HG02759 (cell line): ENCODE data around the gene SH2B3.
"Not testable (repeated sequence)": the region's sequence is repeated elsewhere in the genome, so short reads cannot be mapped to it uniquely, and the experiment has no call there.

Experiments
- ATAC-seq: cut with Tn5 transposase; IDR thresholded peaks from one replicate; pipeline ENCODE4 v1.9.1; 2021; ENCODE audit warnings: mild to moderate bottlenecking, moderate library complexity; ENCODE audit not compliant: unreplicated experiment

SH2B3 gene

DNA sequence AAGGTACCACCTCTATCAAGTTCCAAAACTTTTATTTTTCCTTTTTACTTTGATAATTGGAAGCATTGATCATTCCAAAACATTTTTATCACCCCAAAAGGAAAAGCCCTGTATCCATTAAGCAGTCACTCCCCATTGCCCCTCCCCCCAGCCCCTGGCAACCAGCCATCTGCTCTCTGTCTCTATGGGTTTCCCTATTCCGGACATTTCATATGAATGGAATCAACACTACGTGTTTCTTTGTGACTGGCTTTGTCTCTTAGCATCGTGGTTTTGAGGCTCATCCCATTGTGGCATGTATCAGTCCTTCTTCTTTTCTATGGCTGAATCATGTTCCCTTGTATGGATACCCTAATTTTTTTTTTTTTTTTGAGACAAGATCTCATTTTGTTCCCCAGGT, 18.8 kb upstream of the SH2B3 start:
- ATAC-seq = no peak

GRCh38 chr12:111387747-111388323, 17.9 kb upstream of the SH2B3 start:
- no peak for ATAC-seq

GRCh38 chr12:111389635-111390034, 16.1 kb upstream of the SH2B3 start:
- no peak for ATAC-seq

DNA sequence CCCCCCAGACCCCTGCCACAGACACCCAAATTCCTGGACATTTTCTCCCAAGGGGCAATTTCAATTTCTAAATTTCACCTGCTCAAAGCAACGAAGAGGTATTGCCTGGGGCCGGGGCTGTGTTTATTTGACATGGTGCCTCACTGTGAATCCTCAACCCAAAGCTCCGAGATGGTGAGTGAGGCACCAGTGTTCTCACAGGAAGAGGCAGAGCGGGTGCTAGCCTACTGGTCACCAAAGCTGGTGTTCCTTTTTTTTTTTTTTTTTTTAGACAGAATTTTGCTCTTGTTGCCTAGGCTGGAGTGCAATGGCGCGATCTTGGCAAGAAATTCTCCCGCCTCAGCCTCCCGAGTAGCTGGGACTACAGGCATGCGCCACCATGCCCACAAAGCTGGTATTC, 14.8 kb upstream of the SH2B3 start:
- ATAC-seq = no peak

DNA sequence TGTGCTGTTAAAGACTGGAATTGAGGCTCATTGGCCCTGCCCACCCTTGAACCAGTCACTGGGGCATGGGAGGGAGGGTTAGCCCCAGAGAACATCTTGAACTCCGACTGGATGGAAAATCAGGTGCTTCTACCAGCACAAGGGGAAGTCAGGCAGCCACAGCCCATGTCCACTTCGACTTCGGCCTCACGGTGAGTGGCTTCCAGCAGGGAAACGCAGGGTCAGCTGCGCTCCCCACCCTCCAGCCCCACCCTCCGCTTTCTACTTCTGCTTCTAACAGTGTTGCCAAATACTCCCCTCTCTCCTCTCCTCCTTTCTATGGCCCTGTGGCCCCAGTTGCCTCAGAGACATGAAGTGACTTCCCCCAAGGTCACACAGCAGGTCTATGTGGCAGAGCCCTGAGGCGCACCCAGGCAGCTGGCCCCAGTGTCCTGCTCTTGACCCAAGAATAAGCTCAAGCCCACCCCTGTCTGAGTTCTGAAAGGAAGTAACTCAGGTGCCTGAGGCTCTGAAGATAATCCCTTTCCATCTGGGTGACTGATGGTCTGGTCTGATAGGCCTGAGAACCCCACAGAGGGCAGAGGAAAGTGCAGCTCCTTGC, 11.9 kb upstream of the SH2B3 start:
- no peak for ATAC-seq

DNA sequence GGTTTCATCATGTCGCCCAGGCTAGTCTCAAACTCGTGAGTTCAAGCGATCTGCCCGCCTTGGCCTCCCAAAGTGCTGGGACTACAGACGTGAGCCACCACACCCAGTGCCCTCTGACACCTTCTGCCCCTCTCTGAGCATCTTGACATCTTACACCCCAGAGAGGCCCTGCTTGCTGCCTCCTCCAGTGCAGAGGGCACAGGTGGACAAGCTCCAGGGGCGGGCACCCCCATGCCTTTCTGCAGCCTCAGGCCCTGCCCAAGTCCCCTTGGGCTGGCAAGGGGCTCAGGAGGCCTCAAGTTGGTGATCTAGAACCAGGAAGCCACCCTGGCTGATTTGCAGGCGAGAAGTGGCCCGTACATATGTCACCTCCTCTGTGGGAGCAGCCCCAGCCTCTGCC, 11.2 kb upstream of the SH2B3 start:
- ATAC-seq = no peak

DNA sequence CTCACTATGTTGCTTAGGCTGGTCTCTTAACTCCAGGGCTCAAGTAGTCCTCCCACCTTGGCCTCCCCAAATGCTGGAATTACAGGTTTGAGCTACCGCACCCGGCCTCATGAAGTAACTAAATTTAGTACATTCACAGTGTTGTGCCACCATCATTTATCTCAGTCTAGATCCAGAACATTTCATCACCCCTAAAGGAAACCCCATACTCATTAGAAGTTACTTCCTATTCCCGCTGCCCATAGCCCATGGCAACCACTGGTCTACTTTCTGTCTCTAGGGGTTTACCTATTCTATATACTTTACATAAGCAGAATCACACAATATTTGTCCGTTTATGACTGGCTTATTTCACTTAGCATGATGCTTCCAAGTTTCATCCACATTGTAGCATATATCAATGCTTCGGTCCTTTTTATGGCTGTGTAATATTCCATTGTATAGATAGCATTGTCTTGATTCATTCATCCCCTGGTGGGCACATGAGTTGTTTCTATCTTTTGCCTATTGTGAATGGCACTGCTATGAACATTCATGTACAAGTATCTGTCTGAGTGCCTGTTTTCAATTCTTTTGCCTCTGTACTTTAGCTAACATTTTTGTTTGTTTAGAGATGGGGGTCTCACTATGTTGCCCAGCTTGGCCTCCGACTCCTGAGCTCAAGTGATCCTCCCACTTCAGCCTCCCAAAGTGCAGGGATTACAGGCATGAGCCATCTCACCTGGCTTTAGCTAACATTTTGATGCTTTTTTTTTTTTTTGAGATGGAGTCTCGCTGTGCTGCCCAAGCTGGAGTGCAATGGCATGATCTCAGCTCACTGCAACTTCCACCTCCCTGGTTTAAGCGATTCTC, 10.2 kb upstream of the SH2B3 start:
- no peak for ATAC-seq

DNA sequence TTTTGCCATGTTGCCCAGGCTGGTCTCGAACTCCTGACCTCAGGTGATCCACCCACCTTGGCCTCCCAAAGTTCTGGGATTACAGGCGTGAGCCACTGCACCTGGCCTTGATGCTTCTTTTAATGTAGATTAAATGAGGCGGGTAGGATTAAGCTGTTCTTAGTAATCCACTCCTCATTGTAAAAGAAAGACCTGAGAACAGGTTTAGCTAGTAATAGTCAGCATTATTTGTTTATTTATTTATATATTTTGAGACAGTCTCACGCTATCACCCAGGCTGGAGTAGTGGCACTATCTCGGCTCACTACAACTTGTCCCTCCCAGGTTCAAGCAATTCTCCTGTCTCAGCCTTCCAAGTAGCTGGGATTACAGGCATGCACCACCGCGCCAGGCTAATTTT, 9.5 kb upstream of the SH2B3 start:
- not testable (repeated sequence) for ATAC-seq

- peak; percentile 68 for ATAC-seq
Measured at GRCh38 chr12:111396726-111397445, 8.8 kb upstream of the SH2B3 start.

GRCh38 chr12:111398530-111398929, 7.2 kb upstream of the SH2B3 start:
- ATAC-seq = no peak

GRCh38 chr12:111399741-111400404, 5.8 kb upstream of the SH2B3 start:
- ATAC-seq = not testable (repeated sequence)

- no peak for ATAC-seq
Measured at GRCh38 chr12:111401167-111401605, 4.5 kb upstream of the SH2B3 start.

GRCh38 chr12:111402490-111402824, 3.3 kb upstream of the SH2B3 start:
- ATAC-seq = not testable (repeated sequence)

DNA sequence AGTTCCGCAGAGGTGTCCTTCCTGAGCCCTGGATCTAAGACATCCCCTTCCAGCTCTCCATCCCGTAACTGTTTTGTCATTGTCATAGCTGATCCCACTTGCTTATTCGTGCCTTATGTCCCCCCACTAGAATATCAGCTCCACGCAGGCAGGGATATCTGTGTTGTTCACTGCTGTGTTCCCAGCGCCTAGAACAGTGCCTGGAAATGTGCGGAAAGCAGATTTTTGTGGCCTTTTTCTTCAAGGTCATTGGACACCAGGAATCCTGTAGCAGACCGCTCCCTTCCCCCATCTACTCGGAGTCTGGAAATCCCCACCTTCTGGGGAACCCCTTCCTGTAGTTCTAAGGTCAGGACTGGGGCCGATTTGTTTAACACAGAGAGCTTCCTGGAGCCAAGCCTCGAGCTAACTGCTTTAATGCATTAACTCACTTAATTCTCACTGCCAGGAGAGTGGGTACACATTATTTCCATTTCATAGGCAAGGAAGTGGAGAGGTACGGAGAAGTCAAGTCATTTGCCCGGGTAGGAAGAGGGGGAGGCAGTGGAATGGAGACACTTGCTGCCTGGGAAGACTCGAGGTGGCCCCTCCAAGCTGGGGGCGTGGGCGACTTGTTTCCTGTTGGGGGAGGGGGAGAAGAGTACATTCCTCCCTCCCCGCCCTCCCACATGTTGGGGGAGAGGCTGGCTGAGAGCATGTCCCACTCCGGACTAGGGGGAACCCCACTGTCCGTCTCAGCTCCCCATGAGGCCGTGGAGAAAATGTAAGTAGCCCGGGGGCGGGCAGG, 1.2 kb upstream of the SH2B3 start:
- peak; percentile 5 for ATAC-seq

DNA sequence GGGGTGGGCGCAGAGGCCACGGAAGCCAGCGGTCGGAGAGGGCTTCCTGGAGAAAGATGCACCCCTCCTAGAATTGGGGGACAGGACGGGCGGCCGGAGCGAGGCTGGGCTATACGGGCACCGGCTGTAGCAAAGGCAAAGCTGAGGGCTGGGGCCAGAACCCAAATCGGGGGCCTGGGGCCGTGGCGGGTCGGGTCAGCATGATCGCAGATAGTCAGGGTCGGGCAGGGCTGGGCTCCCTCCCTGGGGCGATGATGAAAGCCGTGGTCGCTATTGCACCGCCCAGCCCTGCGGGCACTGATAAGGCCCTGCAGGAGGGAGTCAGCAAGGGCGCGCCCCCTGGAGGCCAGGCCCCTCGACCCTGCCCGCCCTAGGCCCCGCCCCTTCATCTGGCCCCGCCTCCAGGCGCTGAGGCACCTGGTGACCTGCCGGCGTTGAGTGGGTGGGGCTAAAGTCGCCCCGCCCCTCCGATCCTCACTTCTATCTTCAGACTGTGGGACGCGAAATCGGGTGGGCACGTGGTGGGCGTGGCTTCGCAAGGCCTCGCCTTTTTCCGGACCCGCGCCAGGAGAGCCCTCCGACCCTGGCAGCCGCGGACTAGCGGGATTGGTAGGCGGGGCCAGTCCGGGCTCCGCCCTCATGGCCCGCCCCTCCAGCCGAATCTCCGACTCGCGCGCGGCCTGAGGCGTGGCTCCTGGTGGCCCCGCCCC, 419 bp upstream of the SH2B3 start:
- ATAC-seq = peak; percentile 60

DNA sequence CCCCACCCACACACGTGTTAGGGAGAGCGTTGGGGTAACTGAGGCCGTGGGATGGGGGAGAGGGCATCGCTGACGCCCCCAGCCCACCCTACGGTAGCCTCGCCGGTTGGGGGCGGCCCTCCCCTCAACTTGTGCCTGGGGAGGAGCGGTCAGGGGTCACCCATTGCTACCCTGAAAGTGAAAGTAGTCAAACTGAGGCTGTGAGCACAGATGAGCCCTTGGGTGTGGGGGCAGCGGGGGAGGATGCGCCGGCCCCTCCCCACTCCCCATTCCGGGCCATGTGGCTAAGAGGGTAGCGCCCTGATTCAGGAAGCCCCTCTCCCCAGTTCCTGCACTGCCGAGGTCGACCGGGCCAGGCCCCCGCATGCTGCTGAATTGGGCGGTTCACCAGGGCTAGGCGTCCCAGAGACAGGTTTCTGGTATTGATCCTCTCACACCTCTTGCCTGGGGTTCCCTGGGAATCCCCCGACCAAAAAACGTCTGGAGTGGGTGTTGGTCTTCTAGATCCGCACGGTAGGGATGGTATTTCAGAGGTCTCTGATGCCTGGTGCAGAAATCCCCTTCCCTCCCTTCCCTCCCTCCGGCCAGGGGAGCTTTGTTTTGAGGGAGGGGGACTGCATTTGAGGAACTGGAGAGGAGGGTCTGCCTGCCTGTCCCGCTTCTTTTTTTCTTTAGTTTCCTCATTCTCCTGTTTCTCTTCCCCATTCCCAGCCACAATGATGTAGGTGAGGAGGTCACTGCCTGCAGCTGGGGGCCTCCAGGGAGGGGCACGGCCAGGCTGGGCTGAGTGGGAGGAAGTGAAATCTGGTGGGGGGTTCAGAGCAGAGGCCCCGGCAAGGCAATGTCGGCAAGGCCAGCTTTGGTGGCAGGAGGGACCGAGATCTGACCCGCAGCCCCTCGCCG, 1.0 kb downstream of the SH2B3 start:
- no peak for ATAC-seq

DNA sequence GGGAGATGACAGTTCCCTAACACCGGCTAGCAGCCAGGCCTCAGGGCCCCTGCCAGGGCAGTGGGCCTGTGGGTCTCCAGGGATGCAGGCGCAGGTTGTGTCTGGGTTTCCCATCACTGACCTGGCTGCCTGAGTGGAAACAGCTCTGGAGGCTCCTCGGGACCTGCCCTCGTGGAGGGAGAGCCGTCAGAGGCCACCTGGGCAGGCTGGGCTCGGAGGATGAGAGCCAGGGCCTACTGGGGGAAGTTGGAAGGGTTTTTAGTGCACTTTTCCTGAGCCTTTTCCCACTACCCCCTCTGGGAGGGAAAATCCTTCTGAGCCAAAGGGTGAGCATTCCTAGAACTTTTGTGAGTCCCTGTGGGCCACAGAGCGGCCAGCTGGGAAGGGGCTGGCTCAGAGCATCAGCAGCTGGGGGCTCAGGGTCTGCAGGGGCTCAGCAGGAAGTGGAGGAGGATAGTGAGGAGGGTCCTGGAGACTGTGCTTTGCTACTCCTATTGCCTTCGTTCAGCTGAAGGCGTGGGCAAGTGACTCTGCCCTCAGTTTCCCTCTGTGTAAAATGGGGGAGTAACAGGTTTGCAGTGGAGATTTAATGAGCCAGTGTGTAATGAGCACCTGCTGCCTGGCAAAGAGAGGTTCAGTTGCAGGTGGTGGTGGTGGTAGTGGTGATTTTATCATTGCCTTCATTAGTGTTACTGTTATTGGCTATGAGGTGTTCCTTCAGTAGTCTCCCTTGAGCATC, 1.8 kb downstream of the SH2B3 start:
- no peak for ATAC-seq

GRCh38 chr12:111408116-111408440, 2.4 kb downstream of the SH2B3 start:
- no peak for ATAC-seq
